Measurements from ENCODE around the gene BUB3.
"Not testable (repeated sequence)": the region's sequence is repeated elsewhere in the genome, so short reads cannot be mapped to it uniquely, and the experiment has no call there.

BUB3 gene

DNA sequence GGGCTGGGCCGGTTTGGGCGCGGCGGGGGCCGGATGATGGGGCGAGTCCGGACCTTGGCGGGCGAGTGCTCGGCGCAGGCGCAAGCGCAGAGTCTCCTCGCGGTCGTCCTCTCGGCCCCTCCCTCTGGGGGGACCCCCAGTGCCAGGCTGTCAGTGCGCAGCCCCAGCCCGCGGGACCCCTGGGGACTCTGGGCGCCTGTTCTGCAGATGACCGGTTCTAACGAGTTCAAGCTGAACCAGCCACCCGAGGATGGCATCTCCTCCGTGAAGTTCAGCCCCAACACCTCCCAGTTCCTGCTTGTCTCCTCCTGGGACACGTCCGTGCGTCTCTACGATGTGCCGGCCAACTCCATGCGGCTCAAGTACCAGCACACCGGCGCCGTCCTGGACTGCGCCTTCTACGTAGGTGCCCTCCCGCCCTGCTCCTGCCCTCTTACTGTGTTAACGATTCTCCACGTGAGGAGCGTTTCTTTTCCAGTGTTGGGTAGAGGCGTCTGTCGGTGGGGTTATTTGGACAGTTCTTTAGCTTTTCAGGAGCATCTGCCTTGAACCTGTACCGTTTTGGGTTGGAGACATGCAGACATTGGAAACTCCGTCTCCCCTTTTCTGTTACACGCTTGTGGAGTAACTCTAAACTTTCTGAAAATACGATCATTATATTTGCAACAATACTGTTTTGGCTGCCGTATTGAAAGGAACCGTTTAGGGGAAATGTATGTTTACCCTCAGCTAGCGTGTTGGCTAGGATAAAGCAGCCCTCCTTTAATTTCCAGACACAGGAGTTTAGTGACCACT is 706 bp downstream of the BUB3 start:
- DNase-seq: peak; percentile 64

DNA sequence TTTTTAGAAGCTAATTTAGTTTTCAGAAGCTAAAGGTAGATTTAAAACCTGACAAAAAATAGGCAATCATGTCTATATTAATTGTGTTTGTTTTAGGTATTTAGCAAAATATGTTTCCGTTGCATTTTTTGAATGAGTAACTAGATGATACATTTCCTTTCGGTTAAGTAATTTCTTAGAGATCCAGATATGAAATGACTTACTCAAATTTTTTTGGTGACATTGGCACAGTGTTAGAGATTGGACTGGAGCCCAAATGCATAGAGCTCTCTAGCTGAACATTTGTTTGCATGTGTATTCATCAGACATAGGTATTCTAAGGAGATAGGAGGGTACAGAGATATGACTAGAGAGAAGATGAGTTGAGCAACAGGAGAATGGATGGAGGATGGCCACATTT is 1.9 kb downstream of the BUB3 start:
- no peak for DNase-seq

DNA sequence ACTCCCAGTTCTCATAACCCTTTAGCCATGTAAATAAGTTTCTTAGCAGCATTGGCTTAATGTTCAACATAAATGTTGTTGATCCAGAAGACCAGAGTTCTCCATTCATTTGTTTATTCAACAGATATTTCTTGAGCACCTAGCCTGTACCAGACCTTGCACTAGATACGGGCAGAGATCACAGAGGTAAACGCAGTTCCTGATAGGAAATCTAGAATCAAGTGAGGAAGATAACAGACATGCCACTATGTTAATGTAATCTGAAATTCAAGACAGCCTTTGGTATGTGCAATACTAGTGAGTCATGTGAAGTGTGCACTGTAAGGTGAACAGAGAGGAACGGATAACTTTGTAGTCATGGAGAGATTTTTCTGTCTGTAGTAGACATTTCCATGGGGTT is 3.0 kb downstream of the BUB3 start:
- DNase-seq: no peak

DNA sequence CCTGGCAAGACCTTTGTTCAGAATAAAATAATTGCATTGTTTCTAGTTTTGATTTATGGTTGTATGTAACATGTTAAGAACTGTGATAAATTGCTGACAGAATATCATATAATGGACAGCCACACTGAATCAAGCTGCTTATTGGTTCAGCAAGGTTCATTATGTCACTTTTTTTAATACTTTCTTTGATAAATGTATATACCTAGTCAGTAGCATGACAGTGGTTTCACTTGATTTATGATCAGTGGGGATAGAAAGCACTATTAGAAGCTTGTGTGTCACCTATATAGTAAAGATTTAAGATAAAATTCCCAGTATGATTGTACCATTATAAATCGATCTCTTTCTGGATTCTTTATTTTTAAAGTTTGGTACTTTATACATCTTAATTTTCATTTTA is 4.5 kb downstream of the BUB3 start:
- no peak for DNase-seq

DNA sequence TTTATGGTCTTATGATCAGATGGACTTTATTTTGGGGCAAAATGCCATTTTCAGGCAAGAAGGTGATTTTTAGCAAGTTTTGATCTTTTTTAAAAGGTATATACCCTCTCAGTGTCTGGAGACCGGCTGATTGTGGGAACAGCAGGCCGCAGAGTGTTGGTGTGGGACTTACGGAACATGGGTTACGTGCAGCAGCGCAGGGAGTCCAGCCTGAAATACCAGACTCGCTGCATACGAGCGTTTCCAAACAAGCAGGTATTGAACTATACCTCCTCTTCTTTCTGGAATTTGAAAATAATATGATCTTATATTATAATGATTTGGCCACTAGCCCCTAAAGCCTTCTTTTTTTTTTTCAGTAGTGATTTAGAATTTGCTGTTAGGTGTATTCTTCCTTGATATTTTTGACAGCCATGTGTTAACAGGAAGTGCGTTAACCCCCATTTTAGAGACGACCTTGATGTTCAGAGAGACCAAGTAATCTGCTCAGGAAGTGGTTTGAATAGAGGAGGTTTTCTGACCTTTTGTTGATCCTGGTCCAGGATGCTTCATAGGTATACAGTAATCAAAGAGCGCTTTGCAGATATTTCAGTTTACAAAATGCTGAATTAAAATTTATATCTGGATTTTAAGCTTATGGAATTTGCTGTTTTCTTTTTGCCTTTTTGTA is 6.2 kb downstream of the BUB3 start:
- no peak for DNase-seq

DNA sequence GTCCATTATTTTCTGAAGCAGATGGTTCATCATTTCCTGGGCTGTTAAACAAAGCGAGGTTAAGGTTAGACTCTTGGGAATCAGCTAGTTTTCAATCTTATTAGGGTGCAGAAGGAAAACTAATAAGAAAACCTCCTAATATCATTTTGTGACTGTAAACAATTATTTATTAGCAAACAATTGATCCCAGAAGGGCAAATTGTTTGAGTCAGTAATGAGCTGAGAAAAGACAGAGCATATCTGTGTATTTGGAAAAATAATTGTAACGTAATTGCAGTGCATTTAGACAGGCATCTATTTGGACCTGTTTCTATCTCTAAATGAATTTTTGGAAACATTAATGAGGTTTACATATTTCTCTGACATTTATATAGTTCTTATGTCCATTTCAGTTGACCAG is 10.1 kb downstream of the BUB3 start:
- no peak for DNase-seq

DNA sequence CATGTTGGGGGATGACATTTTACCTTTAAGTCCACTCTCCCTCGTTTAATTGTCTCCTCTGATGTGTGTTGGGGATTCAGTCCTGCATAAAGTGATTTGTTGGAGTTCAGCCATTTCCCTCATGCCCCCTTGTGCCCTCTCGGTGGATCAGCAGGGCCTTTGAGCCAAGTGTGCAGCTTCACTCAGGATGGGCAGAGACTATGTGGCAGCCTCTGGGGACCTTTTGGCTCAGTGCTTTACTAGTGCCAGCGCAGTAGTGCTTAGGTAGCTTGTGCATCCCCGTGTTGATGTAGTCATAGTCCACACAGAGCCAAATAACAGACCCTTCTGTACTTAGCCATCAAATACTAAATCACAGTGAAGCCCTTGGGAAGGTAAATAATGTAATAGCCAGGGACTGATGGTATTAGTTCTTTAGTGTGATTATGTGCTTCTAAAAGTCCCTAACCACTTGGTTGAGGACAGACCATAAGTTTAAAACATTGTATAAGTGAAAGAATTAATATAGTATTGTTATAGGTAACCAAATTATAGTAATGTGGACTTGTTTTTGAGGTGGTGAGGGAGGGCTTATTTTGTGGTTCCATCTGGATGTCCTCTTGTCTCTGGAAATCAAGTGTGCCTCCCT is 11.4 kb downstream of the BUB3 start:
- peak; percentile 36 for DNase-seq

GRCh38 chr10:123166618-123167017 is 12.4 kb downstream of the BUB3 start:
- no peak for DNase-seq

GRCh38 chr10:123170961-123171360 is 16.8 kb downstream of the BUB3 start:
- DNase-seq: no peak

DNA sequence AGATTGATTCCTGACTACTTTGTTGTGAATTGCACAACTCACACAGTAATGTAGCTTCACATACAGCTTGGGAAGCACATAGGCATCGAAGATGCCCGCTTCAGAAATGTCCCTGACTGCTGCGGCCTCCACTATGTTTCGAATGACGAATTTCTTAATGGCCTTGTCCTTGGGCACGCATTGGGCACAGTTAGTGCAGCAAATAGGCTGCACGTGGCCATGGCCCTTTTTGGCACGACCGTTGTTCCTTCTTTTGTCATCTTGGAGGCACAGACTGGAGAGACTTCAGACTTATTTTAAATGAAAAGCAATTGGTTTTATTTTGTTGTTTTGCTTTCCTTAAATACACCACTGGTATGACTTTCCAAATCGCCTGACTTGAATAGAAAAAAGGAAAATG is 17.4 kb downstream of the BUB3 start:
- DNase-seq: not testable (repeated sequence)

DNA sequence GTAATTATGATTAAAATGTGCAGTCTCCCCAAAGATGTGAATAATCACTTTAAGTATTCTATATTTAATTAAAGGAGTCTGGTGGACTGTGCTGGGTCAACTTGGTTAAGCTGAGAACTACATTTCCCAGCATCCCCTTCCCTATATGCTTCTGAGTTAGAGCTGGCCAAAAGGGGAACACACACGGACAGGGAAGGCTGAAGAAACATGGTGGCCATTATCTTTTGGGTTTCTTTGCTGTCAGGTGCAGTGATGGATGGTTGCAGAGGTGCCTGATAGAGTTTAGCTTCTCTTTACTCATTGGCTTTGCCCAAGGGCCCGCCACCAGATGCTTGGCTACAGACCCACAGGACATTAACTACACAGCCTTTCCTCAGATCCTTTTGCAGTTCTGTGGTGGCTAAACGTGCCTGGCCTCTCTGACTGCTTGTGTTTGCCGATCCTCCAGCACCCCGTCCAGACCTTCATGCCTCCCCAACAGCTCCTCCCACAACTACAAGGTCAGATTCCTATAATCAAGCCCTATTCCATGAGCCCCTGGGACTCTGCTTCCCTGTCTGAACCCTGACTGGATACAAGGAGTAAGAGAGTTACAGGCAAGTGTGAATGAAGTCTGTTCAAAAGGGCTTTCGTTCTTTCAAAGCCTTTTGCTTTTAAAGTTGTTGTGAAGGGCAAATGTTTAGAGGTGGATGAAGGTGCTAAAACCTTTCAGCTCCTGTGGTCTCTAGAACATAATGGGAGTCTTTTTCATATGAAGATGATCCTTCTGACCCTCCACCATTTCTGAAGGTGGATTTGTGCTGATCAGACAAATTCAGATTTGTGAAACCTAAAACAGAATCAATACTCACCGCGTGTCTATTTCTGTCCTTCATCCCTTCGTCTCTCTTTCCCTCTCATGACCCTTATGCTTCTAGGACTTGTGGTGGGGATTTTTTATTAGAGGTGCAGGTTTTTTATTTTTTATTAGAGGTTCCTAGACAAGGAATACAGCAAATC is 21.5 kb downstream of the BUB3 start:
- no peak for DNase-seq

DNA sequence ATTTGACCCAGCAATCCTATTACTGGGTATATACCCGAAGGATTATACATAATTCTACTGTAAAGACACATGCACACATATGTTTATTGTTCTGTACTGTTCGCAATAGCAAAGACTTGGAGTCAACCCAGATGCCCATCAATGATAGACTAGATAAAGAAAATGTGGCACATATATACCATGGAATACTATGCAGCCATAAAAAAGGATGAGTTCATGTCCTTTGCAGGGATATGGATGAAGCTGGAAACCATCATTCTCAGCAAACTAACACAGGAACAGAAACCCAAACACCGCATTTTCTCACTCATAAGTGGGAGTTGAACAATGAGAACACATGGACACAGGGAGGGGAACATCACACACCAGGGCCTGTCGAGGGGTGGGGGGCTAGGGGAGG is 24.2 kb downstream of the BUB3 start:
- not testable (repeated sequence) for DNase-seq

DNA sequence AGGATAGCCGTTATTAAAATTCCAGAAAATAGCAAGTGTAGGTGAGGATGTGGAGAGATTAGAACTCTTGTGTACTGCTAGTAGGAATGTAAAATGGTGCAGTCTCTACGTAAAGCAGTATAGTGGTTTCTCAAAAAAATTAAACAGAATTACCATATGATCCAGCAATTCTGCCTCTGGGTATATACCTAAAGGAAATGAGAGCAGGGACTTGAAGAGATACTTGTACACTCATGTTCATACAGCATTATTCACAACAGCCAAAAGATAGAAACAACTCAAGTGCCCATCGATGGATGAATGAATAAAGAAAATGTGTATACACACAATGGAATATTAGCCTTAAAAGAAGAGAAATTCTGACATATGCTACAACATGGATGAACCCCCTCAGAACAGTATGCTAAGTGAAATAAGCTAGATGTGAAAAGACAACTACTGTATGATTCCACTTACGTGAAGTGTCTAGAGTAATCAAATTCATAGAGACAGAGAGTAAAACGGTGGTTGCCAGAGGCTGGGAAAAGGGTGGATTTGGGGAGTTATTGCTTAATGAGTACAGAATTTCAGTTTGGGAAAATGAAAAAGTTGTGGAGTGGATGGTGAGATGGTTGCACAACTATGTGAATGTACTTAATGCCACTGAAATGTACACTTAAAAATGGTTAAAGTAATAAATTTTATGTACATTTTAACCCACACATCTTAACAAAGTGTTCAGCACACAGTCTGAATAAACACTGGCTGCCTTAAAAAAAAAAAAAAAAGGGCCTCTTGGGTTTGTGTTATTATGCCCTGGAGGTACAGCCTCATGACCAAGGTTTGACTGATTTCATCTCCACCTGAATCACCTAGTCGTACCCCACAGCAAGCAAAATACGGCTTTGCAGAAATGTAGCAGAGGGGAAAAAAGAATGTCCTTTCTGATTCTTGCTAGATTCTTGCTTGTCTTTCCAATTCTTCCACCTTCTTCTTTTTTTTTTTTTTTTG is 26.2 kb downstream of the BUB3 start:
- no peak for DNase-seq

GRCh38 chr10:123183724-123184123 is 29.5 kb downstream of the BUB3 start:
- DNase-seq: no peak

DNA sequence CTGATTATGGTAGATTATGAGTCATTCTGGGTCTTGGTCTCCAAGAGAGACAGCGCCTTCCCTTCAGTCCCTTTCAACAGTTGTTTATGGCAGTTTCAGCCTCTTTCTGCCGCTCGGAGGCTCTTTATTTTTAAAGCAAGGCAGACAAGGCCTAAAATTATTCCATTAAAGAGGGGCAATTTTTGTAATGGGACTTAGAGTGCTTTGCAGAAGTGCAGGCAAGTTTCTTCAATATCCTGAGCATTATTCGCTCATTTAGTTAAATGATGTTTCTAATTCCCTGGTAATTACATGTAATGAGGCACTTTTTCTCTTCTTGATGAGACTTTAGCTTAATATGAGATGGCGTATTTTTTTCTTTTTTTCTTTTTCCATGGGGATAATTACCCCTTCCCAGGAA is 33.6 kb downstream of the BUB3 start:
- no peak for DNase-seq

GRCh38 chr10:123191886-123192285 is 37.7 kb downstream of the BUB3 start:
- no peak for DNase-seq

GRCh38 chr10:123194056-123194455 is 39.9 kb downstream of the BUB3 start:
- no peak for DNase-seq

- DNase-seq: no peak
Measured at GRCh38 chr10:123200531-123200930, 46.3 kb downstream of the BUB3 start.

GRCh38 chr10:123202506-123202905 is 48.3 kb downstream of the BUB3 start:
- no peak for DNase-seq

DNA sequence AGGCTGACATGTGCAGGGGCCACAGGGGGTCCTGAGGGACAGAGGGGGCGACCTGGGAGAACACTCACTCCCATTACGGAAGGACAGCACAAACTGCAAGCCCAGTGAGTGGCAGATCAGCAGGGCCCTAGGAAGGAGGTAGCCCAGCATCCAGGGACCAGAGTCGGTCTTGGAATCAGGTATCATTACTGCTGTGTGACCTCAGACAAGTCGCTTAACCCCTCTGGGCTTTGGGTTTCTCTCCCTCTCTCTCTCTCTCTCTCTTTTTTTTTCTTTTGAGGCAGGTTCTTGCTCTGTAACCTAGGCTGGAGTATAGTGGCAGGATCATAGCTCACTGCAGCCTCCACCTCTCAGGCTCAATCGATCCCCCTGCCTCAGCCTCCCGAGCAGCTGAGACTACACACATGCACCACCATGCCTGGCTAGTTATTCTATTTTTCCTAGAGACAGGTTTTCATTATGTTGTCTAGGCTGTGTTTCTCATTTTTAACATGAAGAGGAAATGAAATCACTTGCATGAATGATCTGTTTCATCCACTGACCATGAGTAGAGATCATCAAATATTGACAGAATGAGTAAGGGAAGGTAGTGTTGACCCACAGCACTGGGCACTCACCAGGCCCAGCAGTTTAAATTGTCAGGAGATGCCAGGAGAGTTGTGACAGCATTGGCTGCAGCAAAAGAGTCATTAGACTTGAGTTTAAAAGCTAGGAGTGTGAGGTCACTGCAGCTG is 49.4 kb downstream of the BUB3 start:
- no peak for DNase-seq

GRCh38 chr10:123204127-123204461 is 49.9 kb downstream of the BUB3 start:
- DNase-seq: no peak

Measured in hematopoietic multipotent progenitor cell treated with erythropoietin and hydrocortisone succinate and interleukin-3 and kit ligand, for 6 days (in vitro differentiated cells).